ENCODE measurements around the gene FYCO1.
A peak's percentile ranks its signal among the peaks of the same experiment; 100 is the strongest.

FYCO1 gene

DNA sequence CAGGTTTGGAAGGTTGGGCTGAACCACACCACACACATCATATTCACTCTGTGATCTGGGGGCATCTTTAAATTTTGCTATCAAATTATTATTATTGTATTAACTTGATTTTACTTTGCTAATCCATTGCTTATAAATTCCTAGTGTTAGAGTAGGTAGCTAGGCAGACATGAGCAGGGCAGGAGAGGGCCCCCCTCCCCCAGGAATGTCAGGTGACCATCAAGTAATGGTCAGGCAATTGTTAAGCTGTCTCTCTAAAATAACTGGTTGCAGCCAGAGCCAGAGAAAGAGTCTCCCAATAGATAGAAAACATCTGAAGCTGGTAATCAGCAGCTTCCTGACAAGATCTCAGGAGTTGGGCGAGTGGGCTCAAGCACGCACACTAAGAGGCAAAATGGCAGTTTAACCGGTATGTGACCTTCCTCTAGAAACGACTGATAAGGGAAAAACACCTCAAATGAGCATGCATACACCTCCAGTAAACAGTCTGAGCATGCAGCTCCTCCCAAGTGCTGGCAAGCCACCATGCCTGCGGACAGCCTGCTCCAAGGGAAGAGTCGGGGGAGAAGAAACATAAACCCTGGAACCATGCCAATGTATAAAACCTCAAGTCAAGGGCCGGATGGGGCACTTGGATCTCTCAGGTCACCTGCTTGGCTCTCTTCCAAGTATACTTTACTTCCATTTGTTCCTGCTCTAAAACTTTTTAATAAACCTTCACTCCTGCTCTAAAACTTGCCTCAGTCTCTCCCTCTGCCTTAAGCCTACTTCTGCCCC is 55.4 kb downstream of the FYCO1 start:
- FAIRE-seq, result no peak

DNA sequence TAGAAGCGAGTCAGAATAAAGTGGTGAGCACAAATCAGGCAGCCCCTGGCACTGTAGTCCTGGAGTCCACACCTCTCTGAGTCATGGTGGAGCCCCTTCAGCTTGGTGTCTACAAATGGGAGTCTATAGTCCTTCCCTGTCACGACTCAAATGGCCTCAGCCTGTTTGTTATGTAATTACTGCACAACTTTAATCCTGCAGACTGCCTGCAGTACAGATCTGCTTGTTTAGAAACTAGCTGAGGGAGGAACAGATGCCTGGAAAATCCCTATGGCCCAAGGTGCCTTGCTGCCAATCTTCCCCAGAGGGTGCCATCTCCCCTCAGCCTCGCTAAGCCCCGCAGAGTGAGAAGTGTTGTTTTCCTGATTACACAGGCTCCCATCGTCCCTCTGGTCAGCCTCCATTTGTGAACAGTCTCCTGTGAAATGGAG is 56.3 kb downstream of the FYCO1 start:
- FAIRE-seq, result no peak

DNA sequence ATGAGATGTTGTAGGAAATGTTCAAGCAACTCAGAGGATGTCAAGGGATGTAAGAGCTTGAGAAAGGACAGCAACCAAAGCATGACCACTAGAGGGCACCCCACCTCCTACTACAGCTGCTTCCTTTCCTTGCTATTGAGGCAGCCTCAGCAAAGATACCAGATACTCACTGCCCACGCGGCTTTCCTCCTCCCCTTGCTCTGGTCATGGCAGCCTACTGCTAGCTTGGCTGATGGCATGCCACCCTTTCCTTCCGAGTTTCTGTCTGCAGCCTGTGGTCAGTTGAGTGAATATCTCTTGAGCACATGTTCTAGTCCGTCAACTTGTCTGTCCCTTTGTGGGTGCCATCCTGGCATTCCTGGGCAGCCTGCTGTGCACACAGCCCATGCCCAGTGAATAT is 56.8 kb downstream of the FYCO1 start:
- FAIRE-seq, result peak; percentile 81

DNA sequence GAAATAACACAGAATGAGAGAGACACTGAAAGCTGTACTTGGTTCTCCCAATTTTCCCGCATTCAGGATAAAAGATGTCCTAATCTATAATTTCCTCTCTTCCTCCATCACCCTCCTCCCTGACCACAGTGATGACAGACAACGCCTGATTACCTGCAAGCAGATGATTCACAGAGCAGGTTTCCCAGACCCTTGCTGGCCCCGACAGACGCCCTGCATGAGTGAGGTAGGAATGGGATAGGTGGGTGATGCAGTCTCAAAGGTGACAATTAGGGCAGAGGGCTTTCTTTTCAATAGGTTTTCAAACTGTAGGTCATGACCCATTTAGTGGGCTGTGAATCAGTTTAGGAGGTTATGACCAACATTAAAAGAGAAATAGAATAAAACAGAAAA is 57.6 kb downstream of the FYCO1 start:
- FAIRE-seq, result no peak

DNA sequence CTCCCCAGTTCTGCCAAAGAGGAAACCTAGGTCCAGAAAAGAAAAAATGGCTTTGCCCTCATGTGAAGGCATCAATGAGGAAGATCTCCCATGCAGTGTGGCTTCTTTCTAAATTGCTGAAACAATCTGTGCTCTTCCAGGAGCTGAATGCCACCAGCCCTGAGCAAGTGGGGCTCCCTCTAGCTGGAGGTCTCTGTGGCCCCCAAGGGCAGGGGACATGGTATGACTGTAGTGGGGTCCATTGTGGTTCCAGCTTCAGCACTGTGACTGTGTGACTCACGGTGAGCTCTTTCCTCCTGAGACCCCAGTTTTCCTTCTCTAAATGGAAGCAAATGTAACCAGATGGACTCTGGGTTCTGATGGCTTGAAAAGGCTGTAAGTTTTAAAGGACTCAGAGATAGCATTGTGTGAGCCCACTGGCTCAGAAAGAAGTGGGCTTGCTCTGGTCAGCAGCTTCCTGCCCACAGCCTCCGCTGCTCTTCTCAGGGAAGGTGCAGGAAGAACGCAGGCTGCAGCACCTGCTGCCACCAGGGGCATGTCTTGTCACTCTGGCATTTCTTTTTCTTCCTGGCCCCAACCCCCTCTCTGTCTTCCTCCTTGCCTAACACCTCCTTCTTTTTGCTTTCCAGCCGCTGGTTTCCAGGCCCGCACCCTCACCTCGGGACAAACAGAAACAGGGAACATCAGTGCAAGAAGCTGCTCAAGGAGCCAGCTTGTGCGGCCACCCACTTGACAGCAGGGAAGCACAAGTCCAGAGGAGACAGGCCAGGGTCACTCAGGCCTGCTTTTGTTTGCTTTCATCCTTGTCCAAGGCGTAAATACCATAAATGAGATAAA is 58.2 kb downstream of the FYCO1 start:
- FAIRE-seq, result no peak

DNA sequence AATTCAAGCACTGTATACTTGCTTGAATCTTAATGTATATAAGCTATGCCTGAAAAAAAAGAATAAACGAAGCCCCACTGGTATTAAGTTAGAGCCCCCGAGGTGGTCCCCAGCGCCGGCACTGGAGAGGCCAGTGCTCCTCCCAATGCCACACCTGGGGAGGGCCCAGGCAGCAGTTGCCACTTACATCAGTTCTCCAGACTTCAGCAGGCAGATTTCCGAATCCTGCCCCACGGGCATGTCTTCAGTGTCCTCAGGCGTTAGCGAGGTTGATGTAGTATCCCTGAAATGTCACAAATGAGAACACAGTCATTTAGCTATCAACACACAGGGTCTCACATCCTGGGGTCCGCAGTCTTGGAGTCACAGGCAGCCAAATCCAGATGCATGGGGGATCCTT is 59.4 kb downstream of the FYCO1 start:
- FAIRE-seq, result no peak

DNA sequence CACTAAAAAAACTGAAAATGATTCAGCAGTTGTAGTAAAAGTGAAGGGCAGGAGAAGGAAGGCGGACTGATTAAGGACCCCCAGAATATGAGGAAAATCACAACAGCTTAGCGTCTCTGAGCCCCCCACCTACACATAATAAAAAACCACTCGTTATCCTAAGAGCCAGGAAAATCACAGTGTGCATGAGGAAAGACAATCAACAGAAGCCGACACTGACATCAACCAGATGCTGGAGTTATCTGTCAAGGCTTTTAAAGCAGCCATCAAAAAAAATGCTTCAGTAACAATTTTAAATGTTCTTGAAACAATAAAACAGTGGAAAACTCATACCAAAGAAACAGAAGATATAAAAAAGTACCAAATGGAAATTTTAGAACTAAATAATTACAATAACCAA is 62.0 kb downstream of the FYCO1 start:
- FAIRE-seq, result peak; percentile 89

DNA sequence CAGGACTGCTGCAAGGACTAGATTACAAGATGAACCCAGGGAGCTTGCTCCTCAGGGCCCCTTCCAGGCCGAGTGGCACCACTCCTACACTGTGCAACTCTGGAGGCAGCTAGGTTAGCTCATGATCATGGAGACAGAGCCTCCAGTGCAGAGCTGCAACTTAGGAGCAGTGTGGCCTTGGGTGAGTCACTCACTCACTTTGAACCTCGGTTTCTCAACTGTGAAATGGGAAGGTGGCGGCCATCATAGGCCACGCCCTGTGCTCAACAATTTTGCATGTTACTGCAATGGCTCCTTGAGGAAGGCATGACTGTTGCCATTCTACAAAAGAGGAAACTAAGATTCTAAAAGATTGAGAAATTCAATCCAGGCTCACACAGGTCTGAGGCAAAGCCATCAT is 63.5 kb downstream of the FYCO1 start:
- FAIRE-seq, result no peak

DNA sequence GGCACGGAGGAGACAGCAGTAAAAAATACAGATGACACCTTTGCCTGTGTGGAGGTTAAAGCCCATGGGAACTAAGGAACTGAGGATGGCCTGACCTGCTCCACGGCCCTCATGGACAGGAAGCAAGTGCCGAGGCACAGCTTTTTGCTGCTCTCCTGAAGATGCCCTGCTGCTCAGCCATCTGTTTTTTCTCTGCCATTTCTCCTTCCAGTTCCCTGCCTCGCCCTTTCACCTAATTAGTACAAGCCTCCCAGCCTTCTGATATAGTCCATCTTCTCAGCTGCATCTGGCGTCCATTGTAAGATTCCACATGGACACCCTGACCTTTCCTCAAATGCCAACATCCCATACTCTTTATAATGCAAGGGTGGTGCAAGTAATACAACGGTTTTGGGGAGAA is 64.1 kb downstream of the FYCO1 start:
- FAIRE-seq, result no peak

DNA sequence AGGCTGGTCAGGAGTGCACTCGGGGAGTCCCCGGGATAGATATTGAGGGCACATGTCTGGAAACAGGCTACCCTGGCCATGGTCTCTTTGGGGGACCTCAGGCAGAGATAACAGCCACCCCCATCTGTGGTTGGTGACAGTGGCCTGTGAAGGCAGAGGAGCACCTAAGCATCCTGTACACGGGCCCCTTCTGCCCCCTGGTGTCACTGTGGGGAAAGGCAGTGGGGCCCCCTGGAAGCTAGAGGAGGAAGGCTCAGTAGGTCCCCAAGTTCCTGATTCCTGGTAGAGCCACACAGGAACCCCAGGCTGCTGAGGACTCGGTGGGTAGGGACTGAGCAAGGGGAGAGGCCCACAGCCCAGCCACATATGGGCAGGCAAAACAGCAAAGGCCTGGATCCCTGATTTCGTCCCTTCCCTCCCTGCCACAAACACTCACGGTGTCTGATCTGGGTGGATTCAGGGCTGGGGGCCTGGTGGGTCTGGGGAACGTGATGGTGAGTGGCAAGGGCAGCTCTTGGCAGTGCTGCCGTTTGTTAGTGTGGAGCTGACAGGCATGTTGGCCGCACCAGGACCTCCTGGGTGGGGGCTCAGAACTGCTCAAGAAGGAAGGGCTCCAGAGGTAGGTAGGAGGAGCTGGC is 66.5 kb downstream of the FYCO1 start:
- no peak for FAIRE-seq

DNA sequence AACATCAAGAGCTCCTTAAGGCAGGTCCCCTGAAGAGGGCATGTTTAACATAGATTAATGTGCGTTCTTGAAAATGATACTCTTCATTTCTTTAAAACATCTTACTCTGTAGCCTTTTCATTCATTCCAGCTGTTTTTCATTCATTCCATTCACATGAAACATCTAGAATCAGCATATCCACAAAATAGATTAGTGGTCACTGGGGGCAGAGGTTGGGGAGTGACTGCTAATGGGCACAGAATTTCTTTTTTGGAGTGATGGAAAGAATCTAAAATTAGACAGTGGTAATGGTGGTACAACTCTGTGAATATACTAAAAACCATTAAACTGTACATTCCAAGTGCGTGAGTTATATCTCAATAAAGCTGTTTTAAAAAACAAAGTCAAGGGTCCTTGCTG is 67.7 kb downstream of the FYCO1 start:
- no peak for FAIRE-seq

DNA sequence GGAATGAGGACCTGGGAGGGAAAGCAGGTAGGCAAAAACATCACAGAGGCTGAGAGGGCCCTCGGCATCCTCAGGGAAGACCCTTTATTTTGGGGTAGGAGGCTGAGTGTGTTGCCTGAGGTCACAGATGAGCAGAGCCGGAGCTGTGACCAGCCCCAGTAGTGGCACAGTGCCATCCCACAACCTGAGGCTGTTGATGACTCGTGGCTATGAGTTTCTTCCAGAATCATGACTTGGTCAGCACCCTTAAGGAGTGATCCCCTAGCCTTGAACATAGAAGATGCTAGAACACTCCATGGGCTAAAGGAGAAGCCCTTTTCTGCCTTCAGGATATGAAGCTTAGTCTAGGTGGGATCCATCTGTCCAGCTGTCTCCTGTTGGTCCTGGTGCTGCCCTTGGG is 71.9 kb downstream of the FYCO1 start:
- FAIRE-seq, result no peak

DNA sequence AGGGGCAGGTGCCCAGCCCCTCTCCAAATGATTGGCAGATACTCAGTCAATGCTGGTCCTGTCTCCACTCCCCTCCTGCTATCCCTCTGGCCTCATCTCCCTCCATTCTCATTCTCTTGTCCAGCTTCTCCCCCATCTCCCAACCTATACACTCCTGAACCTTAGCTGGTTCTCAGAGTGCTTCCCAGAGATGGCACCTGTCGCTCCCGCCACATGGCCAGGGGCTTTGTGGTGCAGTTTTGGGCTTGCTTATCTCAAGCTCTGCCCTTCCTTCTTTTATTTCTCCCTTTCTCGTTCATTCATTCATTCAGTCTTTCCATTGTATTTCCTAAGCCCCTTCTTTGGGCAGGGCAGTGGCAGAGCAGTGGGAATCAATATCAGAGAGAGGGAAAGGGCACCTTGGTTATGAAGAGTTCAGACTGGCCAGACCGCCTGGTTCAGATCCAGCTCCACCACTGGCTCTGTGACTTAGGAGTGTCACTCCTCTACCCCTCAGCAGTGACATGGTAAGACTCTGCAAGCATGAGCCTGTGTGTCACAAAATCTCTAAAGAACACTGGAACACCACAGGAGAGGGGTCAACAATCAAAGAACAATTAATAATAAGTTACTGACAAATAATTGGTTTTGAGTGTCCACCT is 72.6 kb downstream of the FYCO1 start:
- no peak for FAIRE-seq

DNA sequence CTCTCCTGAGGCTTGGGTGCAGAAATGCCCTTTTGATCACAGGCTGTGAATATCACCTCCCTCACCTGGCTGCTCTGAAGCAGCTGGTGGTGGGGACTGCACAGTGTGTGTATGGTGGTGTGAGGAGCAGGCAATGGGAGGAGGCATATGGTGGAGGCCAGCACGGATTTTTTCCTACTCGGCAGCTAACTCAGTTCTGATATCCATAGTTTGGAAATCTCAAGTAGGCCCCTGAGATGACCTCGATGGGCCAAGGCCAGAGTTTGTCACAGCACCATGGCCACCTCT is 73.6 kb downstream of the FYCO1 start:
- no peak for FAIRE-seq

DNA sequence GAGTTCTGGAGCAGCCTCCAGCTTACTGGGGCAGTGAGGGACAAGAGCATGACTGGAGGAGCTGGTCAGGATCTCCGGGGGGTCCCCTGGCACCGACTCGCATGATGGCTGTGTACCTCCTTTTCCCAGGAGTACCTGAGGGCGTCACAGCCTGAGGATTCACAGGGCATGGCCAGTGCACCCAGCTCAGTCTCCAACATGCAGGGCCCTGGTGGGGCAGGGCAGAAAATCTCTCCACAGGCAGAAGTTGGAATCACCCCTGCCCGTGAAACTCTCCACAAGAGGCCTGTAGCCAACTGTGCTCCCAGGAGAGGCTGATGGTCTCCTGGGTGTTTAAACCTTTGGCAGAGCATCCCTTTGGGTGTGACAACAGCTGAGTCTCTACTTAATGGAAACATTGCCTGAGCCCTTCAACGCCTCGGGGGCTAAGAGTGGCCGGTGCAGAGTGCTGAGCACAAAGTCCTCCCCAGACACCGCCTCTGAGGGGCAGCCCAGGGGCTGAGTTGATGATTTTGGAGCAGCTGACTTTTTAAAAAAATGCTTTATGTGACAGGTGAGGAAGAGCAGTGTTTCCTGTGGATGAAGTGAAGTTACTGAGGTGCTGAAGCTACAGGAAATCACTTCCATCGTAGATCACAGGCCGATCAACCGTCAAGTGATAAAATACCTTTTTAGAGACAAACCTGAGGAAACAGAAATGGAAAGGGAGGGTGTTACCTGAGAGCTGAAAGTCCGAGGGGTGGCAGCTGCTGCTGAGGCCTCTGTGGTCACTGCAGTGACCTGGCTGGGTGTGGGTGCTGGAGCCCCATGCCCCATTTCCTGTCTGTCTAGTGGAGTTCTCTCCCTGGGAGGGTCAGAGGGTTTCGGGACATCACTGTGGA is 74.2 kb downstream of the FYCO1 start:
- FAIRE-seq, result no peak

DNA sequence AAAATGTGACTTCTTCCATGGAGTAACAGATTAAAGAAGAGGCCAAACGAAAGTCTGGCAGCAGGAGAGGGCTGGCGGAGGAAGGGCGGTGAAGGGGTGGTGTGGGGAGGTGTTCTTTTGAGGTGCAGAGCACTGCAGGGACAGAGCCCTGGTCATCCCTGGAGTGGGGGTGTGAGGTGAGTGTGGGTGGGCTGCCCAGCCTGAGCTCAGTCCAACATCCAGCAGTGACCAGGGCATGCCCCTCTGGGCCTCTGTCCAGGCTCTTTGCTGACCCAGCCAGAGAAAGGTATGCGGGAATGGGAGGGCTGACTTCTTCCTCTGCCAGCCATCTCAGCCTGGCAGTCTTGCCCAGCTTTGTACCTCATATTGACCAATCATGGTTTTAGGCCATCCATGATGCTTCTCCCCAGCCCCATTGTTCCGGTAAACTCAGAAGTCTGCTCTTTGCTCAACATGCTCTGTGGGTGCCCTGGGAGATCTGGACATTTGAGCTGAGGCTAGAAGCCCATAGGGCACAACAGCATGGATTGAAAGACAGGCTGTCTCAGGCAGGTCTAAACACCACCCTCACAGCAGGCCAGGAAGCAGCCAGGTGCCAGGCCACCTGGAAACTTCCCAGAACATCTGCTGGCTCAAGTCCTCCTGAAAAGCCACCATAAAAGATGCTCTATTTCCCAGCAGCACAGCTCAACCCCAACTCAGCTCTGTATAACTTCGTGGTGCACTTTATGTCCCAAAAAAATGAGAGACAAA is 78.3 kb downstream of the FYCO1 start:
- no peak for FAIRE-seq

DNA sequence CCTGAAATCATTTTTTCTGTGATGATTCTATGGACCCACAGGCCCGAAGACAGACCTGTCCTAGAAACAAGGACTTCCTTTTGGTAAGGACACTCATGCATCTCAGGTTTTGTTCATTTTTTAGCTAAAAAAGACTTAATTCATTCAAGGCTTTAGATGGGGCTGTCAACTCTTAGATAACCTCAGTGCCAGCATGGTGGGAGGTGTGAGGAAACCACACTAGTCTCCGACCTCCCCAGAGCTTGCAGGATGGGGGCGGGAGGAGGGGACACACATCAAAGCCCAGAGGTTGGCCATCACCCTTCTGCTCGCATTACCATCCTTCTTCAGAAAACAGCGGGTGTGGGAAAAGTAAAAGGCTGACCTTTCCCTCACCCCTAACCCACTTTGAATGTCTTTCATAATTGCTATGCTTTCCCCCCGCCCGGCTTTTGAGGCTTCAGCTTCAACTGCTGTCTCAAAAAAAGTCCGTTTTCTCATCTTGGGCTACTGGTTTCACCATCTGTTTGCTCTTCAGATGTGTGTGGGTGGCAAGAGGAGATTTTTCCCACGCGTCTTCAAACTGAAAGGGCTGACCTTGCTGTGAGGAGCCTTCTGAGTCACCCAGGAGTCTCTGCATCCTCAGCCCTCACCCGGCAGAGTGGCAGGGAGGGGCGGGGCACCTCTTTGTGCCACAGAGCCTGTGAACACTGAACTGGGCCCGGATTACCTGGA is 79.9 kb downstream of the FYCO1 start:
- no peak for FAIRE-seq

DNA sequence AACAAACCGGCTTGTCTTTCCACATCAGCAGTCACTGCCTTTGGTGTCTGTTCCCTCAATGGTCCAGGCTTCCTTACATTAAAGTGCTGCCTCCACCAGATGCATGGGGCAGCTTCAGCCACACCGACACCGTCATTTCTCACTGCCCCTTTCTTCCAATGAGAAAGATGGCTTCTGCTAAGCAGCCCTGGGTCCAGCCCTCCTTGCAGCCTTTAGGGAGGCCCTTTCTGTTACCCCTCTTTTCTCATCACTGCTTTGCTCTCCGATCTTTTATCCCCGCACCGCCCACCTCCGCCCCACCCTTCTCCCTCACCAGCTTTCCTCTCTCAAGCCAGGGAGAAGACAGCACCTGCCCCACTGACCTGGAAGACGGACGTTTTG is 80.6 kb downstream of the FYCO1 start:
- no peak for FAIRE-seq

DNA sequence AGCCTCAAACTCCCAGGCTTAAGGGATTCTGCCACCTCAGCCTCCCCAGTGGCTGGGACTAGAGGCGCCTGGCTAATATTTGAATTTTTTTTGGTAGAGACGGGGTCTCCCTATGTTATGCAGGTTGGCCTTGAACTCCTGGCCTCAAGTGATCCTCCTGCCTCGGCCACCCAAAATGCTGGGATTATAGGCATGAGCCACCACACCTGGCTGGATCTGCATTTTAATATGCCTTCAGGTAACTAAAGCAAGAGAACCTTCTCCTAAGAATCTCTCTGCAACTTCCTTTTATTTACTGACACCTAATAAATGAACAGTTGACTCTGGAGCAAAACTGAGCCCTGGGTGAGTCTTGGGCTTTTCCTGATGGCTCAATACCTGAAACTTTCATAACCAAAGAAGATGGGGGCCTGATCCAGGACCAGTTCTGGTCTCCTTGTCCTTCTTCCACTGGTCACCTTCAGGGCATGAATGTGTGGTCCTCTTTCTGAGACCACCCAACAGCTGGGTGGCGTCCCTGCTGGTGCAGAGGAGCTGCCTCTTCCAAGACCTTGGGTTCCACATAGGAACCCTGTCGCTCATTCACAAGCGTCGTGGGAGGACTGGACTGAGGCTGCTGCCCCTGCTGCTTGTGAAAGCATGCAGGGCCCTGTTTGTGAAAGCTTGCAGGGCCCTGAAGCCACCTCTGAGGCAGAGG is 81.1 kb downstream of the FYCO1 start:
- FAIRE-seq, result no peak

DNA sequence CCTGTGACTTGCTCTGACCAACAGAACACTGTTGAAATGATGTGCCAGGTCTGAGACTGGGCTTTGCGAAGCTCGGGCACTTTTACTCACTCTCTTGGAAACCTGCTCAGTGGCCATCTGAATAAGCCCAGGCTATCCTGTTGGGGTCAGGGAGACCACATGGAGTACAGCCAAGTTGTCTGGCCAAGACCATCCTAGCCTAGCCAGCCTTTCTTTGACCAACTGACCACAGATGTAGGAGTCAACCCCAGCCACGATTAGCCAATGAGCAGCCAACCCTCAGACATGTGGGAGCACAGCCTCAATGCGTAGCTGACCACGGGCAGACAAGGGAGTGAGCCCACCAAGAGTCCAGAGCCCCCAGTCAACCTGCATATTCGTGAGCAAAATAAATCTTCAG is 83.2 kb downstream of the FYCO1 start:
- FAIRE-seq, result no peak
